Endothelial cell (in vitro differentiated cells): Measurements from ENCODE around the gene SLC25A45. TPM values are rescaled to one million over a fixed set of nuclear protein-coding genes. Genes with fewer than 3 reads are reported as not detected.

Source experiments
- DNase-seq: peaks from one replicate; pipeline ENCODE4 v3.0.0; 2021; ENCODE audit warnings: low spot score
- H3K27ac Mint-ChIP-seq: one replicate; pipeline ENCODE4 v1.8.0; 2021; ENCODE audit warnings: mixed read lengths, inconsistent platforms; ENCODE audit not compliant: unreplicated experiment
- H3K27me3 Mint-ChIP-seq: one replicate; pipeline ENCODE4 v1.8.0; 2021; ENCODE audit warnings: mild to moderate bottlenecking, moderate library complexity, mixed read lengths, inconsistent platforms; ENCODE audit not compliant: unreplicated experiment
- H3K36me3 Mint-ChIP-seq: one replicate; pipeline ENCODE4 v1.8.0; 2021; ENCODE audit warnings: mild to moderate bottlenecking, low read depth, mixed read lengths, inconsistent platforms; ENCODE audit not compliant: unreplicated experiment
- H3K4me1 Mint-ChIP-seq: one replicate; pipeline ENCODE4 v1.8.0; 2021; ENCODE audit warnings: mild to moderate bottlenecking, mixed read lengths, inconsistent platforms; ENCODE audit not compliant: unreplicated experiment
- H3K4me3 Mint-ChIP-seq: one replicate; pipeline ENCODE4 v1.8.0; 2021; ENCODE audit warnings: mild to moderate bottlenecking, mixed read lengths, inconsistent platforms; ENCODE audit not compliant: unreplicated experiment
- H3K9me3 Mint-ChIP-seq: one replicate; pipeline ENCODE4 v1.8.0; 2021; ENCODE audit warnings: mixed read lengths, inconsistent platforms; ENCODE audit not compliant: unreplicated experiment
- total RNA-seq: library from RNA; stranded (reverse); fragmentation: NEBNext Ultra II Directional; extraction: Animal tissue kit (Norgen Biotek cat#: 25700); gene quantifications from one replicate; pipeline ENCODE4 v1.2.1, GENCODE V29; 2021; ENCODE audit not compliant: unreplicated experiment
- TF ChIP-seq, protein P1 (sequence below): fragments of 200-600 bp; sonication (generic); IDR thresholded peaks from one replicate; pipeline ENCODE4 v1.5.0; 2021; ENCODE audit warnings: antibody characterized with exemption; ENCODE audit not compliant: unreplicated experiment

The SLC25A45 gene
- total RNA-seq, 1 donor from 2014 or later = 3.3 TPM

DNA sequence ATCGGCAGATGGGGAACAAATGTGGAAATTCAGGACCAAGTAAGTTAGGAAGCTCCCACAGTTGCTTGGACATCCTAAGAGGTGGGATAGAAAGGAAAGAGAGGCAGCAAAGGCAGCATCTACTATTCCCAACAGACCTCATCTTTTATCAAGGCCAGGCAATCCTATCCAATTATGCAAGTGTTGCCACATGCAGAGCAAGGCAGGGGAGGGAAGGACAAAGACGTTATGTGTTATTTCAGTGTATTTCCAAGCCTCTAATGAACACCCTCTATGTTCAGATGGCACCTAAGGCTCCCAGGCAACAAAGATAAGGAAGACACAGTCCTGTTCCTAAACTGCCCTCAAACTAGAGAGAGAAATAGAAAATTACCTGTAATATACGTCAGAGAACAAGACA is 18.7 kb downstream of the SLC25A45 start:
- Mint-ChIP-seq H3K27me3 (peaks cover 4% of the 10 kb centered on the region), H3K4me3 (no peak overlapping the region), H3K9me3 (no peaks in the 10 kb centered on the region), H3K27ac (no peak overlapping the region), H3K36me3 (no peaks in the 10 kb centered on the region), H3K4me1 (peaks cover 4% of the 10 kb centered on the region)
- TF ChIP-seq, protein P1, sequence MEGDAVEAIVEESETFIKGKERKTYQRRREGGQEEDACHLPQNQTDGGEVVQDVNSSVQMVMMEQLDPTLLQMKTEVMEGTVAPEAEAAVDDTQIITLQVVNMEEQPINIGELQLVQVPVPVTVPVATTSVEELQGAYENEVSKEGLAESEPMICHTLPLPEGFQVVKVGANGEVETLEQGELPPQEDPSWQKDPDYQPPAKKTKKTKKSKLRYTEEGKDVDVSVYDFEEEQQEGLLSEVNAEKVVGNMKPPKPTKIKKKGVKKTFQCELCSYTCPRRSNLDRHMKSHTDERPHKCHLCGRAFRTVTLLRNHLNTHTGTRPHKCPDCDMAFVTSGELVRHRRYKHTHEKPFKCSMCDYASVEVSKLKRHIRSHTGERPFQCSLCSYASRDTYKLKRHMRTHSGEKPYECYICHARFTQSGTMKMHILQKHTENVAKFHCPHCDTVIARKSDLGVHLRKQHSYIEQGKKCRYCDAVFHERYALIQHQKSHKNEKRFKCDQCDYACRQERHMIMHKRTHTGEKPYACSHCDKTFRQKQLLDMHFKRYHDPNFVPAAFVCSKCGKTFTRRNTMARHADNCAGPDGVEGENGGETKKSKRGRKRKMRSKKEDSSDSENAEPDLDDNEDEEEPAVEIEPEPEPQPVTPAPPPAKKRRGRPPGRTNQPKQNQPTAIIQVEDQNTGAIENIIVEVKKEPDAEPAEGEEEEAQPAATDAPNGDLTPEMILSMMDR = no peak
- DNase-seq = no peak

DNA sequence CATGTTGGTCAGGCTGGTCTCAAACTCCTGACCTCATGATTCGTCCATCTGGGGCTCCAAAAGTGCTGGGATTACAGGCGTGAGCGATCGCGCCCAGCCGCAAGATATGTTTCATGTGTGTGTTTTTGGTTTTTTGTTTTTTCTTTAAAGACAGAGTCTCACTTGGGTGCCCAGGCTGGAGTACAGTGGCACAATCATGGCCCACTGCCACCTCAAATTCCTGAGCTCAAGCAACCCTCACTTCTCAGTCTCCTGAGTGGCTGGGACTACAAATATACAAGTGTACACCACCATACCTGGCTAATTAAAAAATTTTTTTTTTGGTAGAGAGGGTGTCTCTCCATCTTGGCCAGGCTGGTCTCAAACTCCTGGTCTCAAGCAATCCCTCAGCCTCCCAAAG is 19.5 kb downstream of the SLC25A45 start:
- no peak for DNase-seq
- peaks cover 1% of the 10 kb centered on the region for H3K36me3 Mint-ChIP-seq
- TF ChIP-seq, protein P1 = no peak
- H3K4me3 Mint-ChIP-seq = no peak overlapping the region
- H3K27me3 Mint-ChIP-seq = peaks cover 7% of the 10 kb centered on the region
- H3K4me1 Mint-ChIP-seq = peaks cover 4% of the 10 kb centered on the region
- H3K9me3 Mint-ChIP-seq = no peaks in the 10 kb centered on the region
- H3K27ac Mint-ChIP-seq = no peak overlapping the region

DNA sequence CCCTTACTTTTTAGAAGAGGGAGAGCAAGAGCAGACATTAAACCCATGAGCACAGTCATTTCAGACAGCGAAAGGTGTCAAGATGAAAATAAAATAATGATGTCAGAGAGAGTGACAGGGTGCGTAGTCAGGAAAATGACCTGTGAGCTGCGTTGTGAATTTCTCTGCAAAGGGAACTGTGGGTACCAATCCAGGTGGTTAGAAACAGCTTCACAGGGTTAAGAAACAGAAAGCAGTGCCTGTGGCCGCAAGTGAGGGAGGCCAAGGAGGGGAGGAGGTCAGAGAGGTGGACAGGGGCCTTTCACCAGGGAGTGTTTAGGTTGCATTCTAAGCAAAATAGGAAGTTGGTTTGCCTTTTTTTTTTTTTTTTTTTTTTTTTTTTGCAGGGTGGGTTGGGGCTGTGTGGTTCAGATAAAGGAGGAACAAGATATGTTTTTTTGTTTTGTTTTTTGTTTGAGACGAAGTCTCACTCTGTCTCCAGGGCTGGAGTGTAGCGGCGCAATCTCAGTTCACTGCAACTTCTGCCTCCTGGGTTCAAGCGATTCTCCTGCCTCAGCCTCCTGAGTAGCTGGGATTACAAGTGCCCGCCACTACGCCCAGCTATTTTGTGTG is 20.0 kb downstream of the SLC25A45 start:
- no peak overlapping the region for H3K27ac Mint-ChIP-seq

DNA sequence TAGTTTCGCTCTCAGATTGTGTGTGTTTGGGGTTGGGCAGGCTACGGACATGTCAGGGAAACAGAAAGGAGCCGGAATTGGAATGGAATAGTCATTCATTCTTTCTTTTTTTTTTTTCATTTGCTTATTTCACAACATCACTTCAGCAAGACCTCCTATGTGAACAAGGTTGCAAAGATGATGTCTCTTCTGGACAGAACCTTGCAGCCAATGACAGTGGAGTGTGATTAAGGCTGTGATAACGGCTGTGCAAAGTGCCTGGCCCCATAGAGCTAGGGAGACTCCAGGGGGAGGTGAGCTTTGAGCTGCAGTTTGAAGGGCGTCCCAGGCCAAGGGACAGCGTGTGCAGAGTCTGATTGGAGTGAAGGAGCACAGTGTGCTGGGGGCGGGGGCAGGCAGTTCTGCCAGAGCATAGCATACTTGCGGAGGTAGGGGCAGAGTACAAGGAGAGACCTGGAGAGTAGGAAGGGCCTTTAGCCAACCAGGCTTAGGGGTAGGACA is 24.5 kb downstream of the SLC25A45 start:
- TF ChIP-seq, protein P1 = no peak
- DNase-seq = no peak
- Mint-ChIP-seq H3K9me3 (no peaks in the 10 kb centered on the region), H3K4me1 (peaks cover 24% of the 10 kb centered on the region), H3K4me3 (no peak overlapping the region), H3K27me3 (peaks cover 9% of the 10 kb centered on the region), H3K27ac (no peak overlapping the region), H3K36me3 (peaks cover 7% of the 10 kb centered on the region)

More for the DNA sequence above, 20.0 kb downstream of the SLC25A45 start:
- TF ChIP-seq, protein P1 = no peak
- no peaks in the 10 kb centered on the region for H3K9me3 Mint-ChIP-seq
- no peak overlapping the region for H3K4me3 Mint-ChIP-seq
- peaks cover 10% of the 10 kb centered on the region for H3K4me1 Mint-ChIP-seq
- peaks cover 7% of the 10 kb centered on the region for H3K27me3 Mint-ChIP-seq
- no peak for DNase-seq
- H3K36me3 Mint-ChIP-seq = peaks cover 3% of the 10 kb centered on the region

DNA sequence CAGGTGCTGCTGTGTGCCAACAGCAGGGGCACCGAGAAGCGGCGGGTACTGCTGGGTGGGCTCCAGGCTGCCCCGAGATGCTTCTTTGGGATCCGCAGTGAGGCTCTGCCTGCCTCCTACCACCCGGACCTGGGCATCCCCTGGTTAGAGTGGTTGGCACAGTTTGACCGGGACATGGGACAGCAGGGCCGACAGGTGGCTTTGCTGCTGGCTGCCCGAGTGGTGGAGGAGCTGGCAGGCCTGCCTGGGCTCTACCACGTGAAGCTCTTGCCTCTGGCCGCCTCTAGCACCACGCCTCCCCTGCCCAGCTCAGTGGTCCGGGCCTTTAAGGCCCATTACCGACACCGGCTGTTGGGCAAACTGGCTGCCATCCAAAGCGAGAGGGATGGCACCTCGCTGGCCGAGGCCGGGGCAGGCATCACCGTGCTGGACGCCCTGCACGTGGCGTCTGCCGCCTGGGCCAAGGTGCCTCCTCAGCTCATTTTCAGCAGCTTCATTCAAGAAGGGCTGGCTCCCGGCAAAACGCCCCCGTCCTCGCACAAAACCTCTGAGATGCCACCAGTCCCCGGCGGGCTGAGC is 26.0 kb downstream of the SLC25A45 start:
- H3K9me3 Mint-ChIP-seq = no peaks in the 10 kb centered on the region
- H3K4me1 Mint-ChIP-seq = peaks cover 20% of the 10 kb centered on the region
- H3K27ac Mint-ChIP-seq = no peak overlapping the region

More for the DNA sequence above, 26.0 kb downstream of the SLC25A45 start:
- TF ChIP-seq, protein P1 = no peak
- Mint-ChIP-seq H3K36me3 (peaks cover 19% of the 10 kb centered on the region), H3K4me3 (peak overlapping the region; percentile 74), H3K27me3 (peaks cover 8% of the 10 kb centered on the region)
- DNase-seq = no peak
